GM12878 (cell line): ENCODE results near the gene CDC42SE2. TPM values are rescaled to one million over a fixed set of nuclear protein-coding genes. Genes with fewer than 3 reads are reported as not detected.

Experiments
- ATAC-seq: fragments of 200-7000 bp; cut with Tn5 transposase; 3 replicates; pipeline ENCODE4 v1.9.1; 2020; ENCODE audit warnings: mild to moderate bottlenecking, moderate library complexity
- BruUV-seq: library from RNA; stranded (reverse); fragments of 400-500 nt; replicated peaks from 2 replicates; lab custom pipeline; 2021; lab: Mats Ljungman, UMichigan
- CTCF ChIA-PET: fragments of 300-600 bp; sonication (Branson Sonifier 250); formaldehyde crosslinking; extraction: SDS; loops from one replicate; lab custom pipeline; 2021; ENCODE audit warnings: inconsistent platforms; lab: Yijun Ruan, JAX
- POLR2A ChIA-PET: fragments of 350-600 bp; formaldehyde crosslinking; extraction: SDS; loops from one replicate; lab custom pipeline; 2021; ENCODE audit warnings: inconsistent platforms; lab: Charles Lee
- RAD21 ChIA-PET: fragments of 300-600 bp; sonication (Branson Sonifier 250); formaldehyde crosslinking; loops from one replicate; lab custom pipeline; 2023; ENCODE audit warnings: antibody characterized with exemption; ENCODE audit not compliant: unreplicated experiment; lab: Charles Lee
- SMC1A ChIA-PET: fragments of 300-600 bp; sonication (Branson Sonifier 250); formaldehyde crosslinking; loops from one replicate; lab custom pipeline; 2023; ENCODE audit not compliant: unreplicated experiment, uncharacterized antibody; lab: Charles Lee
- DNase-seq: peaks from one replicate; pipeline ENCODE4 v3.0.0-alpha.2; 2011; ENCODE audit warnings: low read depth, low spot score
- FAIRE-seq: peaks from 3 replicates; lab custom pipeline; 2011; peaks lifted over from hg19 to GRCh38; lab: Jason Lieb, UNC
- H2AFZ ChIP-seq: 2 replicates; pipeline ENCODE4 v1.6.0; 2011; ENCODE audit warnings: low read depth, low read length, control low read depth; ENCODE audit not compliant: control insufficient read depth
- H3K27ac ChIP-seq: 2 replicates; pipeline ENCODE4 v1.5.1; 2011; ENCODE audit warnings: control low read depth; ENCODE audit not compliant: control insufficient read depth, insufficient read depth
- H3K27me3 ChIP-seq, 2 experiments: replicated peaks in 1 of 2; 2 replicates each; pipeline versions ENCODE4 v1.6.0 to v1.6.1; 2011; ENCODE audit warnings: low read length in 1 of 2; ENCODE audit not compliant: control insufficient read depth in 2 of 2, insufficient read depth in 2 of 2
- H3K36me3 ChIP-seq, 2 experiments: 2 replicates each; pipeline ENCODE4 v1.5.1; 2011; ENCODE audit warnings: low read length in 1 of 2; ENCODE audit not compliant: control insufficient read depth in 2 of 2, insufficient read depth in 2 of 2
- H3K4me1 ChIP-seq: 2 replicates; pipeline ENCODE4 v1.6.1; 2011; ENCODE audit warnings: mild to moderate bottlenecking, low read length, moderate library complexity, mixed read lengths; ENCODE audit not compliant: control insufficient read depth, insufficient read depth
- H3K4me2 ChIP-seq: 2 replicates; pipeline ENCODE4 v1.6.0; 2011; ENCODE audit warnings: control low read depth; ENCODE audit not compliant: control insufficient read depth, insufficient read depth
- H3K4me3 ChIP-seq: fragments of 200-600 bp; sonication (generic); 2 replicates; pipeline ENCODE4 v1.5.1; 2016
- H3K79me2 ChIP-seq: 2 replicates; pipeline ENCODE4 v1.6.0; 2011; ENCODE audit warnings: low read length; ENCODE audit not compliant: control insufficient read depth, insufficient read depth
- H3K9ac ChIP-seq: 2 replicates; pipeline ENCODE4 v1.8.0; 2011; ENCODE audit warnings: low read length, control low read depth, mixed read lengths; ENCODE audit not compliant: control insufficient read depth, insufficient read depth
- H3K9me3 ChIP-seq: replicated peaks from 3 replicates; pipeline ENCODE4 v1.5.1; 2011; ENCODE audit warnings: mild to moderate bottlenecking, low read length; ENCODE audit not compliant: control insufficient read depth, insufficient read depth
- H4K20me1 ChIP-seq: 2 replicates; pipeline ENCODE4 v1.6.0; 2011; ENCODE audit not compliant: control insufficient read depth, insufficient read depth
- CBFB ChIP-seq: IDR thresholded peaks from 2 replicates; pipeline ENCODE4 v1.6.1; 2016; ENCODE audit warnings: antibody characterized with exemption, low read depth
- HDGF ChIP-seq: fragments of 450-650 bp; IDR thresholded peaks from 2 replicates; pipeline ENCODE4 v1.6.1; 2016; ENCODE audit warnings: antibody characterized with exemption
- IRF5 ChIP-seq: fragments of 450-650 bp; IDR thresholded peaks from 2 replicates; pipeline ENCODE4 v1.6.1; 2017; ENCODE audit warnings: borderline replicate concordance
- NRF1 ChIP-seq: conservative IDR thresholded peaks from 2 replicates; pipeline ENCODE4 v1.6.1; 2011; ENCODE audit warnings: mild to moderate bottlenecking, low read depth, low read length, improper control_type of control experiment
- PML ChIP-seq: IDR thresholded peaks from 2 replicates; pipeline ENCODE4 v1.6.1; 2012; ENCODE audit warnings: low read length, inconsistent platforms
- RELA ChIP-seq: fragments of 450-650 bp; IDR thresholded peaks from 2 replicates; pipeline ENCODE4 v1.8.0; 2014; ENCODE audit warnings: borderline replicate concordance; ENCODE audit not compliant: partially characterized antibody
- RELB ChIP-seq: fragments of 450-650 bp; IDR thresholded peaks from 2 replicates; pipeline ENCODE4 v1.6.1; 2017; ENCODE audit warnings: low read depth, mild to moderate bottlenecking, moderate library complexity
- SP1 ChIP-seq: IDR thresholded peaks from one replicate; pipeline ENCODE4 v1.6.1; 2011; ENCODE audit warnings: low read depth, low read length
- TBL1XR1 ChIP-seq: IDR thresholded peaks from 2 replicates; pipeline ENCODE4 v1.6.1; 2012; ENCODE audit warnings: low read depth, low read length, improper control_type of control experiment
- WRNIP1 ChIP-seq: IDR thresholded peaks from 2 replicates; pipeline ENCODE4 v1.6.1; 2011; ENCODE audit warnings: low read depth, low read length, improper control_type of control experiment, borderline replicate concordance
- ZBTB40 ChIP-seq: fragments of 450-650 bp; IDR thresholded peaks from 2 replicates; pipeline ENCODE4 v1.6.1; 2016; ENCODE audit warnings: mild to moderate bottlenecking, moderate library complexity, borderline replicate concordance
- ZNF207 ChIP-seq: fragments of 450-650 bp; IDR thresholded peaks from 2 replicates; pipeline ENCODE4 v1.6.1; 2014; ENCODE audit warnings: antibody characterized with exemption, mild to moderate bottlenecking, borderline replicate concordance
- WGBS: methylation state at CpG from one replicate; pipeline ENCODE4 v1.1.6; 2016; ENCODE audit warnings: low lambda C conversion rate; ENCODE audit not compliant: insufficient replicate concordance, insufficient coverage; ENCODE audit errors: missing lambda C conversion rate; 5-methylcytosine and 5-hydroxymethylcytosine counted together
- in situ Hi-C: fragments of 300-500 bp; cut with MboI; formaldehyde crosslinking; loops from 9 replicates; pipeline ENCODE4 v1.14.3; 2018; ENCODE audit warnings: mixed read lengths
- intact Hi-C: fragments of 100-400 bp; cut with micrococcal nuclease; formaldehyde crosslinking; loops from one replicate; pipeline ENCODE4 v1.14.2; 2022; ENCODE audit not compliant: unreplicated experiment
- polyA plus RNA-seq, 11 experiments: library from polyadenylated mRNA; depleted of rRNA in 4 of 11; unstranded in 6 of 11; stranded (reverse) in 5 of 11; fragments of >200 nt; fragmentation: Nextera tagmentation in 4 of 11; fragmentation: Illumina TruSeq in 1 of 11; extraction: Ambion mirVana in 4 of 11; extraction: Trizol in 1 of 11; gene quantifications; 1 replicate in 1 of 11; 2 replicates in 10 of 11; pipeline versions ENCODE4 v1.2.1 to v1.2.3, GENCODE V29; 2011 to 2016; ENCODE audit warnings: inconsistent platforms in 2 of 11, missing spikeins in 2 of 11, low read depth in 1 of 11
- total RNA-seq, 4 experiments: library from RNA; depleted of rRNA in 3 of 4; stranded (reverse); fragments of >200 nt in 3 of 4; fragmentation: Illumina TruSeq in 1 of 4; extraction: Trizol in 1 of 4; gene quantifications; 2 replicates each; pipeline versions ENCODE4 v1.2.1 to v1.2.3, GENCODE V29; 2013 to 2021

CDC42SE2 gene
- total and polyA plus RNA-seq, 10 of the 15 experiments (the other 5 are each of a cell fraction or from before 2014, with no cell fraction given) = 57.0 to 148 (median 80.3) TPM

- no peak for TF ChIP-seq RELB
- TF ChIP-seq CBFB = no peak
- TF ChIP-seq RELA = no peak
These were observed 102.6 kb downstream of the CDC42SE2 start (continued) for GRCh38 chr5:131366428-131366827.

- RAD21 ChIA-PET = interaction anchor here (1.1 kb wide), 1 partner anchor 16 kb away, joined by 3 read pairs; no protein-coding TSS in a partner anchor
- H3K9ac ChIP-seq = no peak overlapping the region
- no peak overlapping the region for H3K4me2 ChIP-seq
- no peaks in the 10 kb centered on the region; the same call in 1 of the 2 replicates for H4K20me1 ChIP-seq
- H3K27ac ChIP-seq = no peak overlapping the region; the same call in 1 of the 2 replicates
- H3K79me2 ChIP-seq = peaks cover 85% of the 10 kb centered on the region
- H3K4me1 ChIP-seq = peaks cover 10% of the 10 kb centered on the region
- FAIRE-seq = no peak
- intact Hi-C loops (no loop called here), in situ Hi-C loops (no loop called here)
- no peaks in the 10 kb centered on the region for H3K27me3 ChIP-seq
- CTCF ChIA-PET = interaction anchor here (1.0 kb wide), 1 partner anchor 9 kb away, joined by 3 read pairs; no protein-coding TSS in a partner anchor
- no peak overlapping the region for H2AFZ ChIP-seq
- no peak for DNase-seq
- POLR2A ChIA-PET = interaction anchor here (0.5 to 0.7 kb wide), 3 partner anchors 13 to 378 kb away, joined by 5 to 6 read pairs (median 6); no protein-coding TSS in a partner anchor
- H3K4me3 ChIP-seq = no peak overlapping the region
- ATAC-seq = no peak
- H3K9me3 ChIP-seq = peaks cover 4% of the 10 kb centered on the region; the same call in 2 of the 3 replicates
- H3K36me3 ChIP-seq = peaks cover 2 to 26% of the 10 kb centered on the region in 2 experiments
- 92% methylated on average over 4 of the region's 4 CpGs for WGBS
- no TSS peak for BruUV-seq
- SMC1A ChIA-PET = interaction anchor here (0.9 to 1.7 kb wide), 3 partner anchors 8 to 12 kb away, joined by 3 to 8 read pairs (median 7); no protein-coding TSS in a partner anchor
- TF ChIP-seq WRNIP1 (no peak), ZNF207 (no peak), SP1 (no peak), HDGF (no peak), IRF5 (no peak), PML (no peak), NRF1 (no peak), ZBTB40 (no peak), TBL1XR1 (no peak)
These were observed 103.5 kb downstream of the CDC42SE2 start for GRCh38 chr5:131367219-131367860.
